Esophagus muscularis mucosa (tissue), 4 donors: ENCODE data around the gene ARTN. TPM values are rescaled to one million over a fixed set of nuclear protein-coding genes. Genes with fewer than 3 reads are reported as not detected.

Source experiments
- DNase-seq: peaks from one replicate; pipeline ENCODE4 v3.0.0-alpha.2; 2017; ENCODE audit errors: extremely low spot score
- H3K27ac ChIP-seq, 4 donors: fragments of 200-600 bp; sonication (generic); replicated peaks in 1 of 4; 1 replicate in 3 of 4; 2 replicates in 1 of 4; pipeline ENCODE4 v1.5.1; 2016 to 2019; ENCODE audit warnings: mild to moderate bottlenecking in 1 of 4
- H3K27me3 ChIP-seq, 4 donors: fragments of 200-600 bp; sonication (generic); one replicate each; pipeline versions ENCODE4 v1.5.1 to v1.6.0; 2016 to 2019
- H3K36me3 ChIP-seq, 4 donors: fragments of 200-600 bp; sonication (generic); one replicate each; pipeline ENCODE4 v1.5.1; 2016 to 2019
- H3K4me1 ChIP-seq, 4 donors: fragments of 200-600 bp; sonication (generic); one replicate each; pipeline ENCODE4 v1.5.1; 2016 to 2019
- H3K4me3 ChIP-seq, 4 donors: fragments of 200-600 bp; sonication (generic); 1 replicate in 2 of 4; 2 replicates in 2 of 4; pipeline ENCODE4 v1.5.1; 2016 to 2019; ENCODE audit warnings: mild to moderate bottlenecking in 4 of 4, moderate library complexity in 1 of 4
- H3K9me3 ChIP-seq, 4 donors: fragments of 200-600 bp; sonication (generic); 1 replicate in 3 of 4; 2 replicates in 1 of 4; pipeline ENCODE4 v1.5.1; 2016 to 2019
- CTCF ChIP-seq, 3 experiments: fragments of 200-600 bp in 2 of 3; fragments of 450-650 bp in 1 of 3; sonication (generic) in 2 of 3; IDR thresholded peaks; one replicate each; pipeline ENCODE4 v1.5.1; 2017 to 2019; ENCODE audit warnings: antibody characterized with exemption in 3 of 3, mild to moderate bottlenecking in 2 of 3, moderate library complexity in 1 of 3
- EP300 ChIP-seq: sonication (generic); formaldehyde crosslinking; IDR thresholded peaks from one replicate; pipeline ENCODE4 v1.6.1; 2017; ENCODE audit warnings: antibody characterized with exemption
- POLR2A ChIP-seq: fragments of 450-650 bp; IDR thresholded peaks from one replicate; pipeline ENCODE4 v1.6.1; 2017; ENCODE audit warnings: antibody characterized with exemption, moderate library complexity, mild to moderate bottlenecking, low read depth
- POLR2AphosphoS5 ChIP-seq, 2 donors: sonication (generic); formaldehyde crosslinking; IDR thresholded peaks; one replicate each; pipeline ENCODE4 v1.6.1; 2017; ENCODE audit warnings: antibody characterized with exemption in 2 of 2
- WGBS: methylation state at CpG from one replicate; pipeline ENCODE4 v1.1.5; 2018; 5-methylcytosine and 5-hydroxymethylcytosine counted together
- intact Hi-C: fragments of 100-400 bp; cut with DNase I; formaldehyde crosslinking; loops from one replicate; pipeline ENCODE4 v1.15.1; 2023
- total RNA-seq, 4 donors: library from RNA; depleted of rRNA; stranded (reverse); fragments of >200 nt; gene quantifications; one replicate each; pipeline versions ENCODE4 v1.1.0 to v1.2.1, GENCODE V29; 2016

Gene ARTN
- total RNA-seq, 4 donors from 2014 or later: 0.39 to 1.1 (median 0.42) TPM; not detected in 1

DNA sequence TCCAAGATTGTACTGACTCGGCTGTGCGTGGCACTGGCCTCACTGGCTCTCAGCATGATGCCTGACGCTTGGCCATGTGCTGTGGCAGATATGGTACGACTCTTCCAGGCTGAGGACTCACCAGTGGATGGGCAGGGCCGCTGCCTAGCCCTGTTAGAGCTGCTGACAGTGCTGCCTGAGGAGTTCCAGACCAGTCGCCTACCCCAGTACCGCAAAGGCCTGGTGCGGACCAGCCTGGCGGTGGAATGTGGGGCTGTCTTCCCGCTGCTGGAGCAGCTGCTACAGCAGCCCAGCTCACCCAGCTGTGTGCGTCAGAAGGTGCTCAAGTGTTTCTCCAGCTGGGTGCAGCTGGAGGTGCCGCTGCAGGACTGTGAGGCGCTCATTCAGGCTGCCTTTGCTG lies 16.1 kb downstream of the ARTN start:
- 95% methylated on average over 7 of the region's 13 CpGs for WGBS
- Histone ChIP-seq H3K27ac (no peak overlapping the region), H3K9me3 (no peaks in the 10 kb centered on the region), H3K36me3 (peaks cover 0 to 22% (median 17%) of the 10 kb centered on the region in 4 donors), H3K27me3 (no peaks in the 10 kb centered on the region), H3K4me1 (peaks cover 37 to 58% (median 48%) of the 10 kb centered on the region in 4 donors), H3K4me3 (no peak overlapping the region)
- no peak for TF ChIP-seq CTCF (IDR thresholded peaks at IDR 0.05)
- no peak for TF ChIP-seq EP300
- no peak for TF ChIP-seq POLR2A
- no peak for TF ChIP-seq POLR2AphosphoS5 (IDR thresholded peaks at IDR 0.05)
- intact Hi-C loops: no loop called here
- DNase-seq: no peak

DNA sequence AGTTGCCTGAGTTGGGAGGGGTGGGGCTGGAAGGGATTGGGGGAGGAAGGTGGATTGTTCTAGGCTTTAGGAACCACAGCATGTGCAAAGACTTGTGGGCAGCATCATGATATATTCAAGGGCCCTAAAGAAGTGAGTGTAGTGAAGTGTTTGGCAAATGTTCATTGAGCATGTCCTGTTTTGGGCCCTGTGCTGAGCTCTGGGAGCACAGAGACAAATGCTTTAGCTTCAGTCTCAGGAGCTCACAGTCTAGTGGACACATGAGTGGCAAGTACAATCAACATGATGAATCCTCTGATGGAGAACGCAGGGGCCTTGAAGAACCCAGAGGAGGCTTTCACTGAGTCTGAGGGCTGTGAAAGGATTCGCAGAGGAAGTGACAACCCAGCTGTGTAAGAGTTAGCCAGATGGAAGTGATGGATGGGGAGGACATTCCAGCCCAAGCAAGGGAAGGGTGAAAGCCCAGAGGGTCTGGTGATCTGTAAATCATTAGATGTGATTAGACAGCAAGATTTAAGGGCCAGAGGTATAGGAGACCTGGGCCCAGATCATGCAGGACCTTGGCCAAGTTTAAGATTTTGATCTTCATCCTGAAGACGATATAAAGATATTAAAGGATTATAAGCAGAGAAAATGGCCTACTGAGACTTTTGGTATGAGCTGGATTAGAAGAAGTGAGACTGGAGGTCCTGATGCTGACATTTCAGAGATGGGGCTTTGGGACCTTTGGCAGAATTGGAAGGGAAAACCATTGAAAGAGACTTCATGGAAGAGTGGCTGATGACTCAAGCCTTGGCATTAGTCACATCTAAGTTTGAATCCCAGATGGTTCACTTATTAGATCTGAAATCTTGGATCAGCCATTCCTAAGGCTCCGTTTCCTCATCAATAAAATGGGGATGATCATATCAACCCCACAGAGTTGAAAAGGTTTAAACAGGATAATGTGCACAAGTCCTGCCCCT lies 17.7 kb downstream of the ARTN start:
- H3K27me3 ChIP-seq: no peaks in the 10 kb centered on the region
- H3K9me3 ChIP-seq: no peaks in the 10 kb centered on the region
- no peak for TF ChIP-seq POLR2A
- TF ChIP-seq CTCF (IDR thresholded peaks at IDR 0.05): no peak
- TF ChIP-seq POLR2AphosphoS5 (IDR thresholded peaks at IDR 0.05): no peak
- no peak for TF ChIP-seq EP300
- 90% methylated on average over 4 of the region's 4 CpGs for WGBS
- H3K4me3 ChIP-seq: no peak overlapping the region
- peaks cover 4 to 27% (median 21%) of the 10 kb centered on the region in 4 donors for H3K36me3 ChIP-seq
- no peak for DNase-seq
- H3K4me1 ChIP-seq: peaks cover 21 to 54% (median 32%) of the 10 kb centered on the region in 4 donors
- H3K27ac ChIP-seq: no peak overlapping the region
- intact Hi-C loops: no loop called here

- H3K27me3 ChIP-seq: no peaks in the 10 kb centered on the region
- peaks cover 13 to 47% (median 23%) of the 10 kb centered on the region in 4 donors for H3K4me1 ChIP-seq
- no peak overlapping the region for H3K4me3 ChIP-seq
- H3K36me3 ChIP-seq: peaks cover 17 to 42% (median 36%) of the 10 kb centered on the region in 4 donors
- intact Hi-C loops: no loop called here
- TF ChIP-seq EP300 (no peak), POLR2A (no peak), POLR2AphosphoS5 (IDR thresholded peaks at IDR 0.05) (no peak), CTCF (IDR thresholded peaks at IDR 0.05) (no peak)
- H3K9me3 ChIP-seq: no peaks in the 10 kb centered on the region
- WGBS: 69% methylated on average over 8 of the region's 8 CpGs
- DNase-seq: no peak
- H3K27ac ChIP-seq: no peak overlapping the region
Measured at GRCh38 chr1:43952731-43953346, 19.2 kb downstream of the ARTN start.

GRCh38 chr1:43953361-43953760 lies 19.8 kb downstream of the ARTN start:
- 84% methylated on average over 3 of the region's 3 CpGs for WGBS
- TF ChIP-seq POLR2AphosphoS5 (IDR thresholded peaks at IDR 0.05) (no peak), POLR2A (no peak), EP300 (no peak), CTCF (IDR thresholded peaks at IDR 0.05) (no peak)
- Histone ChIP-seq H3K36me3 (peaks cover 22 to 47% (median 41%) of the 10 kb centered on the region in 4 donors), H3K4me1 (peaks cover 7 to 41% (median 17%) of the 10 kb centered on the region in 4 donors), H3K27me3 (no peaks in the 10 kb centered on the region), H3K4me3 (no peak overlapping the region), H3K9me3 (no peaks in the 10 kb centered on the region), H3K27ac (no peak overlapping the region)
- intact Hi-C loops: no loop called here
- DNase-seq: no peak
